Stomach (tissue), 9 donors: ENCODE data around the gene SLAMF6. TPM values are rescaled to one million over a fixed set of nuclear protein-coding genes. Genes with fewer than 3 reads are reported as not detected.
A peak's percentile ranks its signal among the peaks of the same experiment; 100 is the strongest.

ENCODE experiments used
- DNase-seq, 2 donors: peaks; one replicate each; pipeline versions ENCODE4 v3.0.0 to v3.0.0-alpha.2; 2013 to 2019
- H3K27ac ChIP-seq, 5 donors: fragments of 200-600 bp in 4 of 5; sonication (generic) in 4 of 5; one replicate each; pipeline ENCODE4 v1.5.1; 2013 to 2019; ENCODE audit warnings: mild to moderate bottlenecking in 1 of 5, moderate library complexity in 1 of 5
- H3K27me3 ChIP-seq, 3 donors: fragments of 200-600 bp; sonication (generic); one replicate each; pipeline ENCODE4 v1.5.1; 2017 to 2019; ENCODE audit warnings: mixed run types in 1 of 3
- H3K36me3 ChIP-seq, 4 donors: fragments of 200-600 bp; sonication (generic); 1 replicate in 3 of 4; 2 replicates in 1 of 4; pipeline ENCODE4 v1.5.1; 2016 to 2019
- H3K4me1 ChIP-seq, 4 donors: fragments of 200-600 bp; sonication (generic); one replicate each; pipeline ENCODE4 v1.5.1; 2016 to 2019
- H3K4me3 ChIP-seq, 4 donors: fragments of 200-600 bp; sonication (generic) in 3 of 4; one replicate each; pipeline ENCODE4 v1.5.1; 2016 to 2019; ENCODE audit warnings: mild to moderate bottlenecking in 1 of 4
- H3K9me3 ChIP-seq, 4 donors: fragments of 200-600 bp; sonication (generic); one replicate each; pipeline ENCODE4 v1.5.1; 2016 to 2019
- CTCF ChIP-seq, 7 experiments: fragments of 450-650 bp in 4 of 7; fragments of 200-600 bp in 3 of 7; sonication (generic) in 3 of 7; IDR thresholded peaks; one replicate each; pipeline ENCODE4 v1.5.1; 2016 to 2019; ENCODE audit warnings: antibody characterized with exemption in 7 of 7, control low read depth in 2 of 7, mild to moderate bottlenecking in 1 of 7
- EP300 ChIP-seq: sonication (generic); formaldehyde crosslinking; IDR thresholded peaks from one replicate; pipeline ENCODE4 v1.6.1; 2017; ENCODE audit warnings: antibody characterized with exemption
- POLR2A ChIP-seq, 4 donors: fragments of 450-650 bp; IDR thresholded peaks; one replicate each; pipeline ENCODE4 v1.6.1; 2016; ENCODE audit warnings: antibody characterized with exemption in 4 of 4, control low read depth in 2 of 4, mild to moderate bottlenecking in 1 of 4, moderate library complexity in 1 of 4
- POLR2AphosphoS5 ChIP-seq, 3 donors: sonication (generic); formaldehyde crosslinking; IDR thresholded peaks; one replicate each; pipeline ENCODE4 v1.6.1; 2016; ENCODE audit warnings: antibody characterized with exemption in 3 of 3
- WGBS, 5 donors: extraction: QIAGEN DNeasy Blood & Tissue Kit in 3 of 5; methylation state at CpG; one replicate each; pipeline versions ENCODE4 v1.1.5 to v1.1.7; 2013 to 2018; 5-methylcytosine and 5-hydroxymethylcytosine counted together
- intact Hi-C: fragments of 100-400 bp; cut with DNase I; formaldehyde crosslinking; loops from one replicate; pipeline ENCODE4 v1.15.1; 2023; ENCODE audit warnings: low total_unique reads
- polyA plus RNA-seq, 3 donors: library from polyadenylated mRNA; stranded (reverse); fragments of 200-250 nt; gene quantifications; one replicate each; pipeline ENCODE4 v1.2.3, GENCODE V29; 2013
- total RNA-seq, 5 donors: library from RNA; depleted of rRNA; stranded (reverse); fragments of >200 nt; gene quantifications; one replicate each; pipeline versions ENCODE4 v1.1.0 to v1.2.3, GENCODE V29; 2014 to 2016
- donor health status: healthy with polysubstance abuse.
- donor health status: Bipolar disorder and iron deficiency.
- donor health status: healthy.

The SLAMF6 gene
- total and polyA plus RNA-seq, 8 donors = 0.19 to 18.1 (median 1.1) TPM; not detected in 1

- Histone ChIP-seq H3K4me3 (no peak overlapping the region), H3K9me3 (no peaks in the 10 kb centered on the region), H3K36me3 (no peaks in the 10 kb centered on the region), H3K4me1 (peaks cover 0 to 15% (median 5%) of the 10 kb centered on the region in 4 donors), H3K27me3 (no peaks in the 10 kb centered on the region), H3K27ac (no peak overlapping the region)
- WGBS, 5 donors = 82 to 94% (median 85%) methylated on average over 6 of the region's 6 CpGs
- no peak for TF ChIP-seq EP300
- TF ChIP-seq POLR2AphosphoS5 (IDR thresholded peaks at IDR 0.05) = no peak
- no peak for TF ChIP-seq CTCF (IDR thresholded peaks at IDR 0.05)
- TF ChIP-seq POLR2A (IDR thresholded peaks at IDR 0.05) = no peak
- DNase-seq = no peak
- intact Hi-C loops = no loop called here
Measured at GRCh38 chr1:160454371-160455152, 68.5 kb downstream of the SLAMF6 start.

GRCh38 chr1:160453443-160453842, 69.6 kb downstream of the SLAMF6 start:
- no peaks in the 10 kb centered on the region for H3K27me3 ChIP-seq
- no peaks in the 10 kb centered on the region for H3K36me3 ChIP-seq
- H3K4me1 ChIP-seq = peaks cover 0 to 15% (median 5%) of the 10 kb centered on the region in 4 donors
- intact Hi-C loops = no loop called here
- 76 to 85% (median 83%) methylated on average over 7 of the region's 7 CpGs for WGBS, 5 donors
- TF ChIP-seq POLR2A (IDR thresholded peaks at IDR 0.05) (no peak), CTCF (IDR thresholded peaks at IDR 0.05) (no peak), POLR2AphosphoS5 (IDR thresholded peaks at IDR 0.05) (no peak), EP300 (no peak)
- no peaks in the 10 kb centered on the region for H3K9me3 ChIP-seq
- H3K4me3 ChIP-seq = no peak overlapping the region
- no peak for DNase-seq
- H3K27ac ChIP-seq = no peak overlapping the region

GRCh38 chr1:160451859-160452232, 71.2 kb downstream of the SLAMF6 start:
- Histone ChIP-seq H3K4me1 (peaks cover 0 to 15% (median 5%) of the 10 kb centered on the region in 4 donors), H3K4me3 (no peak overlapping the region), H3K27ac (peak overlapping the region in 1 of 5 donors; percentile 75), H3K36me3 (no peaks in the 10 kb centered on the region), H3K9me3 (no peaks in the 10 kb centered on the region), H3K27me3 (no peaks in the 10 kb centered on the region)
- TF ChIP-seq CTCF (IDR thresholded peaks at IDR 0.05) (no peak), POLR2AphosphoS5 (IDR thresholded peaks at IDR 0.05) (no peak), POLR2A (IDR thresholded peaks at IDR 0.05) (no peak), EP300 (no peak)
- WGBS, 5 donors = 40 to 68% (median 57%) methylated on average over 1 of the region's 1 CpG
- intact Hi-C loops = no loop called here
- DNase-seq = no peak

GRCh38 chr1:160451119-160451858, 71.8 kb downstream of the SLAMF6 start:
- DNase-seq = no peak

More at GRCh38 chr1:160451119-160451858, 71.8 kb downstream of the SLAMF6 start:
- H3K36me3 ChIP-seq = no peaks in the 10 kb centered on the region
- no peaks in the 10 kb centered on the region for H3K9me3 ChIP-seq
- no peaks in the 10 kb centered on the region for H3K27me3 ChIP-seq
- intact Hi-C loops = no loop called here
- 22 to 50% (median 39%) methylated on average over 7 of the region's 7 CpGs for WGBS, 5 donors
- H3K4me3 ChIP-seq = no peak overlapping the region
- H3K27ac ChIP-seq = peak overlapping the region in 1 of 5 donors; percentile 75
- H3K4me1 ChIP-seq = peaks cover 0 to 15% (median 5%) of the 10 kb centered on the region in 4 donors
- no peak for TF ChIP-seq POLR2AphosphoS5 (IDR thresholded peaks at IDR 0.05)
- no peak for TF ChIP-seq CTCF (IDR thresholded peaks at IDR 0.05)
- no peak for TF ChIP-seq POLR2A (IDR thresholded peaks at IDR 0.05)
- TF ChIP-seq EP300 = no peak
